HG03280 (cell line): ENCODE results near the gene ANXA6.

Experiments used
- ATAC-seq: cut with Tn5 transposase; IDR thresholded peaks from one replicate; pipeline ENCODE4 v1.9.1; 2021; ENCODE audit warnings: mild to moderate bottlenecking, moderate library complexity; ENCODE audit not compliant: unreplicated experiment

ANXA6 gene

DNA sequence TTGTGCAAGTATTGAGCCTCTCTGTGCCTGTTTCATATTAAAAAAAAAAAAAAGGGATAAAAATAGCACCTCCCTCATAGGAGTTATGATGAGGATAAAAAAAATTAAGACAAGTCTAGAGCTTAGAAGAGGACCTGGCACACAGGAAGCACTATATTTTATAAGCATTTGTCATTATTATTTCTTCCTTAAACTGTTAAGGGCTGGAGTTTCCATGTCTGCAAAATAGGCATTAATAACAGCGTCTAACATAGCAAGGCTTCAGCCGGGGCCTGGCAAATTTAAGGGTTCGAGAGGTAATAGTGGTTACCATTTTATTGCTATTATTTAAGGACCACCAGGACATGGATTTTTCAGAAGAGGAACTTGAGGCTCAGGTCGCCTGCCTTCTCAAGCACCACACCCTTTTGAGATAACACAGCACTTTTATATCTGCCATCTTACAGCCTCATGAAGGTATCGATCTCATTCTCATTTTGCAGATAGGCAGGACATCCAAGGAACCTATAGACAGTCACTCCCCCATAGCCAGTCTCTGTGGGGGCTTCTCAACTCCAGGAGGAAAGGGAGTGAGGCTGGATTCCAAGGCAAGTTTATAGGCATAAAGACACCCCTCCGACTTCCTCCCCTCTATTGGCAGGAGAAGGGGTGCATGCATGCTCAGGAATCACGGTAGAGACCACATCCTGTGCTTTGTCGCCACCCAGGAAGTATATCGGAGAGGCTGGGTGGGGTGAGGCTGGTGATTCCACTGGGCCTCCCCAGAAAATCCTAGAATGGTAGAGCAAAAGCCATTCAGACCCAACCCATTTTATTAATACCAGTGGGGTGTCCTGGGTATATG lies 2.4 kb downstream of the ANXA6 start:
- ATAC-seq: no peak

DNA sequence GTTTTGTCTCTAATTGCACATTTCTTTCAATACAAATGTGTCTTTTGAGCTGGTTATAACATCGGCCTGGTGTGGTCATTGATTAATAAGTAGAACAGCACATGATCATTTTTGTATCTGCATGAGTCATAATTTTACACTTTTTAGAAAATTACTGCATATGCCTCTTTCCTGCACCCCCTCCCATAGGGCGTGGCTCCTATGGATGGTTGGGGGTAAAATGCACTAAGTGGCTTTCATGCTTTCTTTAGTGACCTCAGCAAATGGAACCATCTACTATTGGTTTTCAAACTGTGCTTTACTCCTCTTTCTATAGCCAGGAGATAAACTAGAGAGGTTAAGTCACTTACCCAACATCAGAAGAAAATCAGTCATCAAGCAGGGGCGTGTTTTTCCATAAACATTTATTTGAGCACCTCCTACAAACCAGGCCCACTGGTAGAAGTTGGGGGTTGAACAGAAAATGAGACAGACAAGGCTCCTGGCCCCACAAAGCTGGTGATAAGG lies 3.8 kb downstream of the ANXA6 start:
- ATAC-seq: no peak

DNA sequence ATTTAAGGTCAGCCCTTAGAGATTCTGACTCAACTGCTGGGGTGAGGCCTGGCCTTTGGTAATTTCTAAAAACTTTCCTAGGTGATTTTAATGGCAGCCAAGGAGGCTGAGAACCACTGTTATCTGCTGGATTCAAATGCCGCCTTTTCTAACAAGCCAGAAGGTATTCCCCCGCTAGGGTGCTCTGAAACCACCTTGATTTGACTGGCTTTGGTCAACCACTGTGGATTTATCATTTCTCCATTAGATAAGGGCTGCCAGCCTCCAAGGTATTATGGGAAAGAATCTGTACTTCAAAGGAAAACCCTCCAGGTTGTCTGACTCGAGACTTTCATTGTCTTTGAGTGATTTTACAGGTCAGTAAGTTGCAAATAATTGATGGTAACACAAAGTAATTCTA lies 4.3 kb downstream of the ANXA6 start:
- no peak for ATAC-seq

DNA sequence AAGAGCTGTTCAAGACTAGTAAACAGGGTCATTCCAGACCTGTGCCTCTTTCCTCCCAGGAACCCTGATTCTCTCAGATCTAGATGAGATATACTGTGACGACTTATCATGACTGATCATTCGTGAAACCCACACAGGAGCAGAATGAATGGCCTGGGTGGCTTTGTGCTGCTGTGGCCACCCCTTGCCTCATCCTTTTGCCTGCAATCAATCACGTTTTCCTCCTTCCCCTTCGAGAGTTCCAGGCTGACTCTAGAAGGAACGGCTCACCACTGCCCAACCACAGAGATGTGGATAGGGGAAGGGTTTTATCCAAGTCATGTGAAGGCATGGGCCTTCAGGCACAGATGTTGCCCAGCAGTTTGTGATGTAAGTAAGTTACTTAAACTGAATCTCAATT lies 5.8 kb downstream of the ANXA6 start:
- ATAC-seq: no peak

DNA sequence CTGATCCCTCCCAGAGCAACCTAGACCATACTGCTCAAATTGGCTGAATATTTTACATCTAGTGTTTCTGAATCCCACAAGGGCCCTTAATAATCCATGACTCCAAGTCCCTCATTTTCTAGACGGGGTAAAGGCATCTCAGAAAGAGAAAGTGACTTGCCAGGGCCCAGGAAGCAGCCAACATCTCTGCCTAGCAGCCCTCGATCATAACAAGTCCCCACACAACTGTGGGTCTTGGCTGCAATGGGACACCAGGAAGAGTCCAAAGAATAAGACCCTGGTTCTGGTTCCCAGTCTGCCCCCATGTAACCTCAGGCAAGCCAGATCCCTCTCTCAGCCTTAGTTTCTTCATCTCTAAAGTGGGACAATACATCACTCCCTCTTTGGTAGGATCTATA lies 6.3 kb downstream of the ANXA6 start:
- no peak for ATAC-seq

DNA sequence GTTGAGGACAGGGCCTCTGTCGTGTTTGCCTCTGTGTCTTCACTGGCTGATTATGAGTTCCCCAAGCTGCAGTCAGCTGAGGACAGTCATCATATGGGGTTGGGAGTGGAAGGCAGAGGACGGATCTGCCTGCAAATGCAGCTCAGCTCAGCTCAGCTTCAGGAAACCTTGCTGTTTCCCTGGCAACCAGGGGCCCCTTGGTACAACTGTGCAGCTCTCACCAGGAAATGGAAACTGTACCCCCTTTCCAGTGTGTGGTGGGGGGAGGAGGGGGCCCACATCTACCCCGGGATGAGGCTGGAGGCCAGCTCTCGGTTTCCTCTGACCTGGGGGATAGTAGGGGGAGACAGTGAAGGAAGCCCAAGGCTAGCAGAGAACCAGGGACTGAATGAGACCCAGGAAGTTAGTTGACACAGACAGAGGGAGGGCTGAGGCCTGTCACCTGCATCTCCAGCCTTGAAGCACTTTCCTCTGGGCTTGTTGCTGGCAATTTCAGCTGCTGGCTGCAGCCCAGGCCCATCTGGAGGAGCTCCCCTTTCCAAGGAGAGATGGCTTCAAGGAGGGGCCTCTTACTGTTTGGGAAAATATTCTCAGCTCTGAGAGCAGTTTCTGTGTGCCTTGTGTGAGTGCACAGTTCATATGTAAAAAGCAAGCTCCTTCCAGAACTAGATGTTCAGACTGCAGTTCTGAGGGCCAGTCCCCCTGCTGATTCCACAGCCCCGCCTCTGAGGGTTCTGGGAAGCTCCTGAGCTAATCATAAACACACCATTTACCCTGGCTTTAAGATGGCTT lies 6.9 kb downstream of the ANXA6 start:
- peak; percentile 54 for ATAC-seq

DNA sequence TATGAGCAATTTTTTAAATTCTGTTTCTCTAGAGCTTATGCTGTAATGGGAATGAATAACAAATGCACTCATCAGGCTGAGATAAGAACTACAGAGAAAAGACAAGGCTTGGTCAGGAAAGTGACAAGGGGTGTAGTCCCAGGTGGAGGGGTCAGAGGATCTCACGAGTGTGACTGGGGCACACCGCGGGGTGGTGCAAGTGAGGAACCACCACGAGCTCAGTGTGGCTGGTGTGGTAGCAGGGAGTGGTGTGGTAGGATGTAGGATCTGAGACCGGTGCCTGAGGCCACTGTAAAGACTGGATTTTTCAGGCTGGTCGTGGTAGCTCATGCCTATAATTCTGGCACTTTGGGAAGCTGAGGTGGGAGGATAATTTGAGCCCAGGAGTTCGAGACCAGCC lies 9.0 kb downstream of the ANXA6 start:
- ATAC-seq: no peak

DNA sequence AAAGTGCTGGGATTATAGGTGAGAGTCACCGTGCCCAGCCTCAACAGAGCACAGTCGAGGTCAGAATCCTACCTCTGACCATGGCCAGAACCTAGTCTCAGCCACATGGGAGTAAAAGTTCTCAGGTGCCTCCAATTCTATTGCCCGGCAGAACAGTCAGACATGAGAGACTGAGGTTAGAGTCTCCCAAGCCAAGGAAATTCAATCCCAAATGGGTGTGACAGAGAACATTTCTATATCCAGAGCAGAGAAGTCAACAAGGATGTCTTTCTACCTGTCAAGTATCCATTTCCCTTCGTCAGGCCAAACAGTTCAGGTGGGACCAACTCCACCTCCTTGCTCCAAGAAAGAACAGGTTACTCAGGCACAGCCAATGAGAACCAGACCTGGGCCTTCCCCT lies 10.5 kb downstream of the ANXA6 start:
- ATAC-seq: no peak

DNA sequence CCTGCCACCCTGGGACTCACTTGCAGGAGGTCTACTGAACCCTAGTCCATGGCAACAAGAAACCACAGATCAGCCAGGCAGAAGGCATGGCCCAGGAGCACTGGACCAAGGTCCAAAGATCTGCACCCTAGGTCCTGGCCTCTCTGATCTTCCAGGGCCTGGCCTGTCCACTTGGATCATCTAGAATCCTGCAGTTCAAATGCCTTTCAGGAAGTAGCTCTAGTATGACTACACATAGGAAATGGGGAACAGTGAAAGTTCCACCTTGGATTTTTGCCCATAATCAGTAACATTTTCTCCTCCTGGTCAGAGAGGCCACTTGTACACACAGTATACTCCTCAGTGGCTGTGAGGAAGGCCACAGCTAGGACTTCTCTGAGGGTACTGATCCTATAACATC lies 11.5 kb downstream of the ANXA6 start:
- ATAC-seq: no peak

DNA sequence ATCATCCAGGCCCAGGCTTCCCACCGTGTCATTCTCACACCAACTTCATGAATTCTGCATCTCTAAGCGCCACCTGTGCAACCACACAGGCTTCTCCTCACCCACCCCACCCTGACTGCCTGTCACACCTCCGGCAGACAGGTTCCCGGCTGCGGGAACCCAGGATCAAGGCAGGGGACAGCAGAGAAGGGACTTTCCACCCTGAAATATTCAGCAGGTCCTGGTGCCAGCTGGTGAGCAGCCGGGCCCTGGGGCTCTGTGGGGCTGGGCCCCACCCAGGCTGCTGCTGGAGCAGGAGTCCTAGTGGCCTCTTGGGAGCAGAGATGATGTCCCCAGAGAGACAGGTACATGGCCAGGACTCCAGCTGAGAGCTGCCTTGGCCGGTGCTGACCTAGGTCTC lies 12.7 kb downstream of the ANXA6 start:
- no peak for ATAC-seq

DNA sequence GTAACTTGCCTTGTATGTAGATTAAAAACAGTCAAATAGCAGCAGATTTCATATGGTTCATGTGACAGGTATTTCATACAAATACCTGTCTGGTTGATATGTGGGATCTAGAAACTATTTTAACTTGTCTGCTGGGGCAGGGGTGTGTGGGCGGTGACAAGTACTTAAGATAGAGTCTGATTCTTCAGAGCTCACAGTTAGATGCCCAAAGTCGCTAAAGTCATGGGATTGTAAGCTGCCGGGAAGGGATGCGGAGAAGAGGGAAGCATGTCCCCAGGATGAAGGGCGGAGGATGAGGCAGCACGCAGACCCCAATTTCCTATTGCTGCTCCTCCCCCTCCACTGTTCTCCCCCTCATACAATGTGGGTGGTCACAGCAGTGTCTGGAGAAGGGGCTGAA lies 13.3 kb downstream of the ANXA6 start:
- ATAC-seq: no peak

DNA sequence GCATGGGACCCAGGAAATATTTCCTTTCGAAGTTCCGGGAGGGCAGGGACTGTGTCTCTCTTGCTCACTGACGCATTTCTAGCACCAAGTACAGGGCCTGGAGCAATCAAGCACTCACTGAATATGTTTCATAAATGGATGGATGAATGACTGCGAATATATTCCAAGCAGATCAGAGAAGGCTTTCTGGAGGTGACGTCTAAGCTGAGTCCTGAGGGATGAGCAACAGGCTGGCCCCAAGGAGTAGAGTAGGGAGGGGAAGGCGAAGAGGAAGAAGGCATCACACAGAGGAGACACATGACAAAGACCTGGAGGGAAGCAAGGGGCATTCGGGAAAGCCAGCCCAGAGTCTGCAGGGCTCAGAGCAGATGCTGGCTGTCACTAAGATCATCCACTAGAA lies 13.9 kb downstream of the ANXA6 start:
- ATAC-seq: no peak

DNA sequence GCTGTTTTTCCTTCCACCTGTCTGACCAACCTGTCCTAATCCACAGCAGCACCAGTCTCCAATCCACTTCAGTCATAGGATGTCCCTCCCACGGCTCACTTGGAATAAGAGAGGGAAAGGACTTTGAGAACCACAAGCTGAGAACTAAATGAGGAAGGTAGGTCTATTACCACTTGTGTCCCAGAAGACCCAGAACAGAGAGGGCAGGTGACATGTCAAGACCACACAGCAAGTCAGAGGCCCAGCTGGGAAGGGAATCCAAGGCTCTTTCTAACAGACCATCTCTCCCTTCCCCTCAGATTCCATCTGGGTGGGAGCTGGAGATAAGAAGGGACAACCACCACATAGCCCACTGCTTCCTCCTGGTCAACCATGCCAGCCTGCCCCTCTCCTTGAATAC lies 14.6 kb downstream of the ANXA6 start:
- ATAC-seq: no peak

DNA sequence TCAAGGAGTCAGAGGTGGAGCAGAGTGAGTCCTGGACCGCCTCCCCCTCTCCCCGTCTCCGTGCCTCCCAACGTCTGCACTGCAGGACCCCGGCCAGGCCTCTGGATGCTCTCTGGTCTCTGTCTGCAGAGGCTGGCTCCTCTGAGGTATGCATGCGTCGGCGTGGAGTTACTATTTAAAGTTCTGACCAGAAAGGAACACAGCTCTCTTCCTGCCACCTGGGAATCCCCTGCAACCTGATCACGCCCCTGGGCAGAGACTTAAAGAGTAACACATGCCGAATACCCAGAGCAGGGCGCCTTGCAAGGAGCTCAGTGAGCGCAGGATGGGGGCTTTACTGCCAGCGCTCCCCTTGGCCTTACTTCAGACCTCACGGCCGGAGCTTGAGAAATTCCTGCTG lies 16.0 kb downstream of the ANXA6 start:
- peak; percentile 89 for ATAC-seq

DNA sequence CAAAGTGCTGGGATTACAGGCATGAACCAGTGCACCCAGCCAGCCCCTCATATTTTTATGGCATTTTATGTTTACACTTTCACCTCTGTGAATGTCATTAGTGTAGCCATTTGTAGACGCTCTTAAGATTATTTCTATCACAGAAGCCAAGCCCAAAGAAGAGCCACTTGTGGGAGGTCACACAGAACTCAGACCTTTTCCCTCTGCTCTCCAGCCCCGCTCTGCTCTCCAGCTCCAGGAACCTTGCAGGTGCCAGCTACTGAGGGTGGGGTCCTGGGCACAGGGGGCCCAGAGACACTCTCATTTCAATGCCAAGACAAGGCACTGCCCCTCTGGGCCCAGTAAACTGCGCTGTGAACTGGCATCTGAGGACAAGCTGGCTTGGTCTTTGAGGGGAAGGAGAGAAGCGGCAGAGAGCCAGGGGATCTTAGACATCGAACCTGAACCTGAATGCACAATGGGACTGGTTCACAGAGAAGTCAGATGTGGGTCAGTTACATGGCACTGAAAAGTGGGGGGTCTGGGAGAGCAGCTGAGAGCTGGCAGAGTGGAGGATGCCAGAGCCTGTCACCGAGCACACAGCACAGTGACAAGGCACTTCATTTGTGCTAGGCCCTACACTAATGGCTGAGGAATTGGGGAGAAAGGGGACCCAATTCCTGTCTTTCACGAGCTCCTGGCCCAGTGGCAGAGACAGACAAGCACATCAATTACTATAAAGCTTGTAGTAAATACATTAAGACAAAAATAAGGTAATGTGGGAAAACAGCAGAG lies 16.7 kb downstream of the ANXA6 start:
- no peak for ATAC-seq

DNA sequence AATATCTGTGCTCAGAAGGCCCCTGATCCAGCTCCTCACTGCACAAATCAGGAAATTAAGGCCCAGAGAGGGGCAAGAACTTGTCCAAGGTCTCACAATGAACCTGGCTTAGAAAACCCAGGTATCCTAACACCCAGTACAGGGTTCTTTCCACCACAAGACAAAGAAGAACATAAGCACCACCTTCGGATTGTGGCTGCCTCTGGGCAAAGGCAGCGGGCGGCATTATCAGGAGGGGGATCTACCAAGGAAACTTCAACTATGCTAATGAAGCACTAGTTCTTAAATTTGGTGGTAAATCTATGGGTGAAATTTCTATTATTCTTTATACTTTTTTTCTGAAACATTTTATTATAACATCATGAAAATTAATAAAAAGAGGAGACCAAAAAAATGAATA lies 17.9 kb downstream of the ANXA6 start:
- ATAC-seq: no peak

DNA sequence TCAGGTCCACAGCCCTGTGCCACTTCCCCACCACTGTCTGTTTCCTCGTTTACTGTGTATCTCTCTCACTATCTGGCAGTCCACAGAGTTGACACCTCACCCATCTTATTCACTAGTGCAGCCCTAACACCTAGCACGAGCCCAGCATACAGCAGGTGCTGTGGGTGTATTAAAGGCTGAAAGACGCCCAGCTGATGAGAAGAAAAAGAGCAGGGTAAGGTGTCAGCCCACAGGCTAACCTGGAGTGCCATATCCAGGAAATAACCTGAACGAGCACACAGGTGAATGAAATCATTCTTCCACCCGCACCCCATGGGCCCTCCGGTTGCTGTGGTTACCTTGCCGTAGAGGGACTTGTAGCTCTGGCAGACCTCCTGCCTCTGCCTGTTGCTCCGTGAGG lies 18.6 kb downstream of the ANXA6 start:
- ATAC-seq: no peak

DNA sequence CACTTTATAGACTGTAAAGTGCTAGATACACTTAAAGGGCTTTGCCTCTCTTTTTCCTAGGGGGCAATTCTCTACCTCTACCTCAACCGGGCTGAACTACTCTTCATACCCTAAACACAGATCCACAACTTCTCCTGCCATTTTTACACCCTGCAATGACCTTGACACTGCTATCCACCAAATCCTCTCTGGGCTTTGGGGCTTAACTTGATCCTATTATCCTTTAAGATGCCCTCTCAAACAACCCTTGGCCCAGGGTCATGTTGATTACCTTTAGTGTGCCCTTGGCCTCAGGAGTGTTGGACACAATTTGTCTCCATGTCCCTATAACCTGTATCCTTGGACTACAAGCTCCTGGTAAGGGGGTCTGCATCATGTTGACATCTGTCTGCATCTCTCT lies 19.5 kb downstream of the ANXA6 start:
- ATAC-seq: no peak

DNA sequence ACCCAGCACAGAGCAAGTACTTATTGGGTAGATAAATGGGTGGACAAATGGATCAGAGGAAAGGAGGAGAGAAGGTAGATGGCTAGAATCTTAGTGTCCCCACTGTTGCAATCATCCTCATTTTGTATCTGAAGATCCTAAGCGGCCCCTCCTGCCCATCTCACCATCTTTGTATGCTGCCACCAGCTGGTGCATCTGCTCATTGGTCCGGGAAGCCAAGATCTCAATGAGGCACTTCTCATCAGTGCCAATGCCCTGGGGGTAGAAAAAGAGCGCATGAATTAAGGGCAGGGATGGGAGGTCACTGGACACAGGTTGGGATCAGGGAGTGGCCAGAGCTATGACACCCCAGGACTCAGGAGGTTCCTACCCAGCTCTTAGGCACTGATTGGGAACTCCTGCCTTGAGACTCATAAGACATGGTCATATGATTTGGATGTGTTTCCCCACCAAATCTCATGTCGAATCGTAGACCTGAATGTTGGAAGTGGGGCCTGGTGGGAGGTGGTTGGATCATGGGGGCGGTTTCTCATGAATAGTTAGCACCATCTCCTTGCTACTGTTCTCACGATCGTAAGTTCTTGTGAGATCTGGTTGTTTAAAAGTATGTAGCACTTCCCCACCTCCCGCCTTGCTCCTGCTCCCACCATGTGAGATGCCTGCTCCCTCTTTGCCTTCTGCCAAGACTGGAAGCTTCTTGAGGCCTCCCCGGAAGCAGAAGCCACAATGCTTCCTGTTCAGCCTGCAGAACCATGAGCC lies 20.3 kb downstream of the ANXA6 start:
- no peak for ATAC-seq

DNA sequence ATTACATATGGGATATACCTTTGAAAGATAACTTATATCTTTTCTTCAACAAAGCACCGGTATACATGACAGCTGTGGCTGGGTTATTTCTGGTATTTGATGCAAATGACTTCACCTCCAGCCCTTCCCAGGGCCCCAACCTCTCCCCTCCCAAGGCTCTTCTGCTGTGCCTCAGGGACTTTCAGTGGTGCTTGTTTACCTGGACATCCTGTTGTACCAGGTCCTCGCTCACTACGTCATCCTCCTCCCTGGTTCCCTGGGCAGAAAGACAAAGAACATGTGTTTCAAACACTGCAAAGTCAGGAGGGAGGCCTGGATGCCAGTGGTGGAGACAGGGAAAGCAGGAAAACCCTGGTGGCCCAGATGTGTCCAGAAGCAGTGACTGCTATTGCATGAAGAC lies 23.4 kb downstream of the ANXA6 start:
- ATAC-seq: peak; percentile 47

DNA sequence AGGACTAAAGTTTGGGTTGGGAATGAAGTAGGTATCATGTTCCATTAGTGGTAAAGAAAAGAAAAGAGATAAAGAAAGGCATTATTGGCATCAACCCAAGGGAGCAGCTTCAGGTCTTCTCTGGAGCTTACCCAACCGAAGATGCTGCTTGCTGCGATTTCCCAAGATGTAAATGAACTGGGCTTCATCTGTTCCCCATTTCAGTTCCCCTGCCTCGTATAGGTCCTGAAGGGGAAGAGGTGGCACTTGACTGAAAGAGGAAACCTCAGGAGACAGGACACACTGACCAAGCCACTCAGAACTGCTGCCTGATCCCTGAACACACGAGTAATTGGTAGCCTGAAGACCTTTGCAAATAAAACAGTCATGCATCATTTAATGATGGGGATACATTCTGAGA lies 24.6 kb downstream of the ANXA6 start:
- ATAC-seq: no peak
